ENCODE results near the gene OR52I1. TPM values are rescaled to one million over a fixed set of nuclear protein-coding genes. Genes with fewer than 3 reads are reported as not detected.

The OR52I1 gene
- total RNA-seq, 2 donors from 2014 or later: not detected

GRCh38 chr11:4606231-4607015 is 12.6 kb downstream of the OR52I1 start:
- TF ChIP-seq CTCF (IDR thresholded peaks at IDR 0.05): no peak
- intact Hi-C loops (cut with DNase I): no loop called here
- H3K27ac ChIP-seq: peak overlapping the region; percentile 84
- no peaks in the 10 kb centered on the region for H3K4me1 ChIP-seq
- H3K9ac ChIP-seq (ENCODE audit: low read depth in 2 of 2, low read length in 2 of 2): no peak overlapping the region
- H3K27me3 ChIP-seq: no peaks in the 10 kb centered on the region
- DNase-seq: peak; percentile 45
- H3K4me3 ChIP-seq: peak overlapping the region; percentile 57
- H3K9me3 ChIP-seq: no peaks in the 10 kb centered on the region
- no peaks in the 10 kb centered on the region for H3K36me3 ChIP-seq

DNA sequence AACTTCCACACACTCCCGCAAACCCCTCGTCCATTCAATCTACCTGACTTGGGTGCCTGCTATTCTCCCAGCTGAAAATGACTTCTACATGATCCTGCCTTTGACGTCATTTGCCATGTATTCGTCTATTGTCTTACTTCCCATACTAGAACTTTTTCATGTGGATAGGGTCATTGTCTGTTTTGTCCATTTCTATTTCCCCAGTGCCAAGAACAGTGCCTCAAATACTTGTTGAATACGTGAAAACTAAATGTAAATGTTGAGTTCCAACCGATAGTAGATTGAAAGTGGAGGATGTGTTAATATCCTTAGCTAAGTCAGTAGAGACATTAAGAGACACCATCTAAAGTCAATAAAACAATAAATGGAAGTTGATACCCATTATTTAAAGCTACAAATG is 13.3 kb downstream of the OR52I1 start:
- DNase-seq: no peak
- H3K27me3 ChIP-seq: no peaks in the 10 kb centered on the region
- no peaks in the 10 kb centered on the region for H3K9me3 ChIP-seq
- H3K36me3 ChIP-seq: no peaks in the 10 kb centered on the region
- intact Hi-C loops (cut with DNase I): no loop called here
- TF ChIP-seq CTCF (IDR thresholded peaks at IDR 0.05): no peak
- H3K4me1 ChIP-seq: no peaks in the 10 kb centered on the region
- peak overlapping the region; percentile 84 for H3K27ac ChIP-seq
- H3K9ac ChIP-seq (ENCODE audit: low read depth in 2 of 2, low read length in 2 of 2): peak overlapping the region in 1 of 2 donors; percentile 66
- H3K4me3 ChIP-seq: peak overlapping the region; percentile 57

- intact Hi-C loops (cut with DNase I): no loop called here
- peak within 1 kb of the TSS; percentile 57 for H3K4me3 ChIP-seq
- peak; percentile 97 for DNase-seq
- no peak for TF ChIP-seq CTCF (IDR thresholded peaks at IDR 0.05)
- H3K9ac ChIP-seq (ENCODE audit: low read depth in 2 of 2, low read length in 2 of 2): peak within 1 kb of the TSS; percentile 66 to 86
- H3K9me3 ChIP-seq: no peaks in the 10 kb centered on the region
- no peaks in the 10 kb centered on the region for H3K27me3 ChIP-seq
- peak within 1 kb of the TSS; percentile 84 for H3K27ac ChIP-seq
- no peaks in the 10 kb centered on the region for H3K4me1 ChIP-seq
- H3K36me3 ChIP-seq: no peaks in the 10 kb centered on the region
Measured at GRCh38 chr11:4607781-4608666, 14.2 kb downstream of the OR52I1 start, which contains the start of gene TRIM68. TSS of gene TRIM68 (minus strand) at chr11:4608231. CDS start at chr11:4605504, 2,727 bp downstream.

GRCh38 chr11:4610258-4610935 is 16.6 kb downstream of the OR52I1 start:
- Histone ChIP-seq H3K27me3 (no peaks in the 10 kb centered on the region), H3K36me3 (no peaks in the 10 kb centered on the region), H3K4me3 (no peak overlapping the region), H3K9me3 (no peaks in the 10 kb centered on the region), H3K9ac (ENCODE audit: low read depth in 2 of 2, low read length in 2 of 2) (no peak overlapping the region), H3K4me1 (no peaks in the 10 kb centered on the region), H3K27ac (no peak overlapping the region)
- no peak for DNase-seq
- no peak for TF ChIP-seq CTCF (IDR thresholded peaks at IDR 0.05)
- intact Hi-C loops (cut with DNase I): no loop called here

GRCh38 chr11:4611986-4612385 is 18.1 kb downstream of the OR52I1 start:
- no peaks in the 10 kb centered on the region for H3K36me3 ChIP-seq
- H3K27ac ChIP-seq: no peak overlapping the region
- H3K9me3 ChIP-seq: no peaks in the 10 kb centered on the region
- no peak overlapping the region for H3K9ac ChIP-seq (ENCODE audit: low read depth in 2 of 2, low read length in 2 of 2)
- DNase-seq: no peak
- intact Hi-C loops (cut with DNase I): no loop called here
- H3K27me3 ChIP-seq: no peaks in the 10 kb centered on the region
- H3K4me3 ChIP-seq: no peak overlapping the region
- no peak for TF ChIP-seq CTCF (IDR thresholded peaks at IDR 0.05)
- H3K4me1 ChIP-seq: no peaks in the 10 kb centered on the region
